Measurements from ENCODE around the gene TMEM87B. TPM values are rescaled to one million over a fixed set of nuclear protein-coding genes. Genes with fewer than 3 reads are reported as not detected.

Gene TMEM87B
- total and polyA plus RNA-seq, 10 of the 15 experiments (the other 5 are each of a cell fraction or from before 2014, with no cell fraction given): 5.7 to 20.6 (median 12.3) TPM

DNA sequence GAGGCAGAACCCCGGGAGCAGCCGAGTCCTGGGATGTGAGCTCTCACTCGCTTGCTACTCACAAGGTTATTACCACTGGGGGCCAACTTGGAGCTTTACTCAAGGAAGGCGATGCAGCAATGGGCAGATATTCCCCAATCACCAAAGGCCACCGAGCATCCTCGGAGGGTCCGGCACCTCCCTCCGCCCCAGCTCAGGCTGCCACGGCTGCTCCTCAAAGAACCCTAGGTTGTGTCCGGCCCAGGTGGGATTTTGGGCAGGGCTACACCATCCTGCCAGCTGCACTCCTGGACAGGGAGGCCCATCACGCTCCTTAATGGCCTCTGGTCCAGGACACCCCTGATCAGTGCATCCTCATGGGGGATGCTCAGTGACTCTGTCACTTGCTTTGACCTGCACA, 107.9 kb downstream of the TMEM87B start:
- intact Hi-C loops (cut with micrococcal nuclease; ENCODE audit: unreplicated experiment): no loop called here
- no peak for FAIRE-seq
- CTCF ChIA-PET: no interaction called here

DNA sequence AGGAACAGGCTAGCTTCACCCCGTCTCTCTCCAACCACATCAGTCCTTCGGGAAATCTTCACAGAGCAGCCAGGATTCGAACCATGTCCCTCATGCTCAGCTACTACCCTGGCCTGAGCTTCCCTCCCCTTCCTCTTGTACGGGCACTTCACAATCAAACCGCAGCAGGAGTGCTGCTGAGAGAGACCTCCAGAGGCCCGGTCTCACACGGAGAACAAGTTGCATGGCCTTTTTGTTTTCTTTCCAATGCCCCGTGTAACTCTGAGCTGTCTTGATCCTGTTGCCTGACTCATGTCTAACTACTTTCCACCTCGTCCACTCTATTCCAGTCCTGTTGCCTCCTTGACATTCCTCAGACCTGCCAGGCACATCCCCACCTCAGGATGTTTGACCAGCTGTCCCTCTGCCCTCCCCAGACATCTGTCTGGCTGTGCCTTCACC, 108.5 kb downstream of the TMEM87B start:
- H3K27ac ChIP-seq (ENCODE audit: control insufficient read depth, insufficient read depth): no peak overlapping the region
- H3K9me3 ChIP-seq (replicated peaks; ENCODE audit: control insufficient read depth, insufficient read depth, low read length): no peaks in the 10 kb centered on the region
- in situ Hi-C loops (cut with MboI) (no loop called here), intact Hi-C loops (cut with micrococcal nuclease; ENCODE audit: unreplicated experiment) (no loop called here)
- no peaks in the 10 kb centered on the region for H3K79me2 ChIP-seq (ENCODE audit: control insufficient read depth, insufficient read depth, low read length)
- ChIA-PET SMC1A (ENCODE audit: uncharacterized antibody, unreplicated experiment) (no interaction called here), CTCF (no interaction called here), RAD21 (ENCODE audit: unreplicated experiment) (no interaction called here), POLR2A (no interaction called here)
- H3K4me1 ChIP-seq (ENCODE audit: control insufficient read depth, insufficient read depth, low read length): no peaks in the 10 kb centered on the region
- WGBS (ENCODE audit: insufficient coverage, insufficient replicate concordance, low lambda C conversion rate, missing lambda C conversion rate): 61% methylated on average over 9 of the region's 9 CpGs
- no peak overlapping the region for H3K4me2 ChIP-seq (ENCODE audit: control insufficient read depth, insufficient read depth)
- 0 out of 4 replicates have a peak, but pooled peaks cover 0 to 1% of the 10 kb centered on the region in 2 experiments for H3K27me3 ChIP-seq (replicated peaks in 1 of 2; ENCODE audit: control insufficient read depth in 2 of 2, insufficient read depth in 2 of 2, low read length in 1 of 2)
- no TSS peak for BruUV-seq (replicated peaks)
- H3K9ac ChIP-seq (ENCODE audit: control insufficient read depth, insufficient read depth, low read length): no peak overlapping the region
- H3K36me3 ChIP-seq (ENCODE audit: control insufficient read depth in 2 of 2, insufficient read depth in 2 of 2, low read length in 1 of 2): no peaks in the 10 kb centered on the region
- TF ChIP-seq, protein P1, sequence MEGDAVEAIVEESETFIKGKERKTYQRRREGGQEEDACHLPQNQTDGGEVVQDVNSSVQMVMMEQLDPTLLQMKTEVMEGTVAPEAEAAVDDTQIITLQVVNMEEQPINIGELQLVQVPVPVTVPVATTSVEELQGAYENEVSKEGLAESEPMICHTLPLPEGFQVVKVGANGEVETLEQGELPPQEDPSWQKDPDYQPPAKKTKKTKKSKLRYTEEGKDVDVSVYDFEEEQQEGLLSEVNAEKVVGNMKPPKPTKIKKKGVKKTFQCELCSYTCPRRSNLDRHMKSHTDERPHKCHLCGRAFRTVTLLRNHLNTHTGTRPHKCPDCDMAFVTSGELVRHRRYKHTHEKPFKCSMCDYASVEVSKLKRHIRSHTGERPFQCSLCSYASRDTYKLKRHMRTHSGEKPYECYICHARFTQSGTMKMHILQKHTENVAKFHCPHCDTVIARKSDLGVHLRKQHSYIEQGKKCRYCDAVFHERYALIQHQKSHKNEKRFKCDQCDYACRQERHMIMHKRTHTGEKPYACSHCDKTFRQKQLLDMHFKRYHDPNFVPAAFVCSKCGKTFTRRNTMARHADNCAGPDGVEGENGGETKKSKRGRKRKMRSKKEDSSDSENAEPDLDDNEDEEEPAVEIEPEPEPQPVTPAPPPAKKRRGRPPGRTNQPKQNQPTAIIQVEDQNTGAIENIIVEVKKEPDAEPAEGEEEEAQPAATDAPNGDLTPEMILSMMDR (IDR thresholded peaks at IDR 0.05 in 2 of 3, conservative IDR thresholded peaks at IDR 0.05 in 1 of 3; ENCODE audit: control insufficient read depth in 2 of 3, extremely low read depth in 1 of 3, insufficient read depth in 1 of 3, low read depth in 3 of 3, low read length in 3 of 3): no peak
- TF ChIP-seq BRCA1 (IDR thresholded peaks at IDR 0.05; ENCODE audit: low read depth, low read length) (no peak), SMARCA5 (IDR thresholded peaks at IDR 0.05) (no peak), TCF3 (IDR thresholded peaks at IDR 0.05; ENCODE audit: borderline replicate concordance, insufficient read depth, low read depth, low read length) (no peak), EGR1 (IDR thresholded peaks at IDR 0.05; ENCODE audit: borderline replicate concordance in 1 of 2, low read depth in 2 of 2, low read length in 2 of 2) (no peak)
- TF ChIP-seq, protein P2, sequence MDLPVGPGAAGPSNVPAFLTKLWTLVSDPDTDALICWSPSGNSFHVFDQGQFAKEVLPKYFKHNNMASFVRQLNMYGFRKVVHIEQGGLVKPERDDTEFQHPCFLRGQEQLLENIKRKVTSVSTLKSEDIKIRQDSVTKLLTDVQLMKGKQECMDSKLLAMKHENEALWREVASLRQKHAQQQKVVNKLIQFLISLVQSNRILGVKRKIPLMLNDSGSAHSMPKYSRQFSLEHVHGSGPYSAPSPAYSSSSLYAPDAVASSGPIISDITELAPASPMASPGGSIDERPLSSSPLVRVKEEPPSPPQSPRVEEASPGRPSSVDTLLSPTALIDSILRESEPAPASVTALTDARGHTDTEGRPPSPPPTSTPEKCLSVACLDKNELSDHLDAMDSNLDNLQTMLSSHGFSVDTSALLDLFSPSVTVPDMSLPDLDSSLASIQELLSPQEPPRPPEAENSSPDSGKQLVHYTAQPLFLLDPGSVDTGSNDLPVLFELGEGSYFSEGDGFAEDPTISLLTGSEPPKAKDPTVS (IDR thresholded peaks at IDR 0.05; ENCODE audit: low read depth, low read length): no peak
- DNase-seq (ENCODE audit: low read depth, low spot score) (no peak), FAIRE-seq (no peak), ATAC-seq (no peak)
- H2AFZ ChIP-seq (ENCODE audit: control insufficient read depth, low read depth, low read length): no peak overlapping the region
- no peak overlapping the region for H3K4me3 ChIP-seq
- no peaks in the 10 kb centered on the region for H4K20me1 ChIP-seq (ENCODE audit: control insufficient read depth, insufficient read depth)

More for the DNA sequence above, 107.9 kb downstream of the TMEM87B start:
- Histone ChIP-seq H3K9ac (ENCODE audit: control insufficient read depth, insufficient read depth, low read length) (no peak overlapping the region), H3K27ac (ENCODE audit: control insufficient read depth, insufficient read depth) (no peak overlapping the region), H3K27me3 (replicated peaks in 1 of 2; ENCODE audit: control insufficient read depth in 2 of 2, insufficient read depth in 2 of 2, low read length in 1 of 2) (0 out of 4 replicates have a peak, but pooled peaks cover 0 to 1% of the 10 kb centered on the region in 2 experiments), H3K36me3 (ENCODE audit: control insufficient read depth in 2 of 2, insufficient read depth in 2 of 2, low read length in 1 of 2) (no peaks in the 10 kb centered on the region), H3K4me1 (ENCODE audit: control insufficient read depth, insufficient read depth, low read length) (no peaks in the 10 kb centered on the region), H3K9me3 (replicated peaks; ENCODE audit: control insufficient read depth, insufficient read depth, low read length) (no peaks in the 10 kb centered on the region), H4K20me1 (ENCODE audit: control insufficient read depth, insufficient read depth) (no peaks in the 10 kb centered on the region), H2AFZ (ENCODE audit: control insufficient read depth, low read depth, low read length) (no peak overlapping the region), H3K4me3 (no peak overlapping the region), H3K79me2 (ENCODE audit: control insufficient read depth, insufficient read depth, low read length) (no peaks in the 10 kb centered on the region), H3K4me2 (ENCODE audit: control insufficient read depth, insufficient read depth) (no peak overlapping the region)
- SMC1A ChIA-PET (ENCODE audit: uncharacterized antibody, unreplicated experiment): interaction anchor here (1.0 kb wide), 1 partner anchor 20 kb away, joined by 3 read pairs; no protein-coding TSS in a partner anchor
- TF ChIP-seq CBX5 (IDR thresholded peaks at IDR 0.05; ENCODE audit: low read depth) (no peak), ZNF384 (IDR thresholded peaks at IDR 0.05; ENCODE audit: borderline replicate concordance, low read depth, low read length) (no peak), PAX5 (IDR thresholded peaks at IDR 0.05; ENCODE audit: borderline replicate concordance, low read depth, low read length) (no peak), NBN (IDR thresholded peaks at IDR 0.05) (no peak), ZBED1 (IDR thresholded peaks at IDR 0.05; ENCODE audit: borderline replicate concordance) (no peak), ZNF622 (IDR thresholded peaks at IDR 0.05) (no peak), ZNF217 (IDR thresholded peaks at IDR 0.05) (no peak)
- TF ChIP-seq, protein P3, sequence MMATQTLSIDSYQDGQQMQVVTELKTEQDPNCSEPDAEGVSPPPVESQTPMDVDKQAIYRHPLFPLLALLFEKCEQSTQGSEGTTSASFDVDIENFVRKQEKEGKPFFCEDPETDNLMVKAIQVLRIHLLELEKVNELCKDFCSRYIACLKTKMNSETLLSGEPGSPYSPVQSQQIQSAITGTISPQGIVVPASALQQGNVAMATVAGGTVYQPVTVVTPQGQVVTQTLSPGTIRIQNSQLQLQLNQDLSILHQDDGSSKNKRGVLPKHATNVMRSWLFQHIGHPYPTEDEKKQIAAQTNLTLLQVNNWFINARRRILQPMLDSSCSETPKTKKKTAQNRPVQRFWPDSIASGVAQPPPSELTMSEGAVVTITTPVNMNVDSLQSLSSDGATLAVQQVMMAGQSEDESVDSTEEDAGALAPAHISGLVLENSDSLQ (IDR thresholded peaks at IDR 0.05): no peak
- POLR2A ChIA-PET: no interaction called here
- WGBS (ENCODE audit: insufficient coverage, insufficient replicate concordance, low lambda C conversion rate, missing lambda C conversion rate): 94% methylated on average over 11 of the region's 11 CpGs
- RAD21 ChIA-PET (ENCODE audit: unreplicated experiment): no interaction called here
- in situ Hi-C loops (cut with MboI): no loop called here
- DNase-seq (ENCODE audit: low read depth, low spot score) (no peak), ATAC-seq (no peak)
- no TSS peak for BruUV-seq (replicated peaks)
